HEK293 (cell line): ENCODE results near the gene HTRA2.

Experiments used
- CTCF ChIA-PET: fragments of 350-600 bp; formaldehyde crosslinking; extraction: SDS; loops from one replicate; lab custom pipeline; 2021; ENCODE audit warnings: antibody characterized with exemption; lab: Yijun Ruan, JAX
- POLR2A ChIA-PET: fragments of 300-600 bp; formaldehyde crosslinking; extraction: SDS; loops from one replicate; lab custom pipeline; 2020; ENCODE audit warnings: antibody characterized with exemption, inconsistent platforms; lab: Yijun Ruan, JAX
- H3K27ac ChIP-seq: fragments of 200-500 bp; sonication (Bioruptor generic); 2 replicates; pipeline ENCODE4 v1.5.1; 2014; ENCODE audit warnings: low read depth, low read length, control low read depth, inconsistent platforms; ENCODE audit errors: extremely low read depth
- H3K36me3 ChIP-seq, 2 experiments: fragments of 200-500 bp in 1 of 2; sonication (Bioruptor generic) in 1 of 2; 1 replicate in 1 of 2; 2 replicates in 1 of 2; pipeline ENCODE4 v1.5.1; 2014 to 2017; ENCODE audit warnings: inconsistent platforms in 2 of 2, low read length in 2 of 2; ENCODE audit not compliant: control insufficient read depth in 2 of 2, insufficient read depth in 1 of 2
- H3K4me1 ChIP-seq: fragments of 200-500 bp; sonication (Bioruptor generic); 2 replicates; pipeline ENCODE4 v1.5.1; 2014; ENCODE audit warnings: mild to moderate bottlenecking, low read length, inconsistent platforms; ENCODE audit not compliant: control insufficient read depth, insufficient read depth
- H3K4me3 ChIP-seq: 2 replicates; pipeline ENCODE4 v1.5.1; 2011; ENCODE audit warnings: low read depth, mild to moderate bottlenecking, control low read depth, low read length, moderate library complexity
- H3K9me3 ChIP-seq: fragments of 200-500 bp; sonication (Bioruptor generic); 2 replicates; pipeline ENCODE4 v1.5.1; 2014; ENCODE audit warnings: low read depth, low read length, inconsistent platforms; ENCODE audit not compliant: control insufficient read depth, insufficient read depth
- KLF1 ChIP-seq: fragments of 450-650 bp; formaldehyde crosslinking; IDR thresholded peaks from 2 replicates; pipeline ENCODE4 v1.5.1; 2016; ENCODE audit warnings: missing biosample characterization, missing genetic modification characterization
- KLF10 ChIP-seq: fragments of 450-650 bp; IDR thresholded peaks from 2 replicates; pipeline ENCODE4 v1.5.1; 2018; ENCODE audit warnings: missing biosample characterization, mild to moderate bottlenecking, missing genetic modification characterization
- KLF8 ChIP-seq: fragments of 450-650 bp; formaldehyde crosslinking; IDR thresholded peaks from 2 replicates; pipeline ENCODE4 v1.5.1; 2016; ENCODE audit warnings: missing biosample characterization, missing genetic modification characterization
- MEIS1 ChIP-seq: sonication (generic); formaldehyde crosslinking; IDR thresholded peaks from 2 replicates; pipeline ENCODE4 v1.8.1; 2022; ENCODE audit warnings: missing genetic modification reagents, mild to moderate bottlenecking, borderline replicate concordance
- ZEB2 ChIP-seq: fragments of 450-650 bp; formaldehyde crosslinking; IDR thresholded peaks from 2 replicates; pipeline ENCODE4 v1.5.1; 2016; ENCODE audit warnings: missing biosample characterization, missing genetic modification characterization
- ZNF529 ChIP-seq: fragments of 450-650 bp; formaldehyde crosslinking; IDR thresholded peaks from 2 replicates; pipeline ENCODE4 v1.5.1; 2017; ENCODE audit warnings: missing genetic modification characterization, missing biosample characterization; ENCODE audit not compliant: insufficient replicate concordance
- TF ChIP-seq, protein P1 (sequence below): fragments of 450-650 bp; formaldehyde crosslinking; IDR thresholded peaks from 2 replicates; pipeline ENCODE4 v1.5.1; 2016; ENCODE audit warnings: missing biosample characterization, missing genetic modification characterization
- TF ChIP-seq, protein P2 (sequence below): fragments of 450-650 bp; formaldehyde crosslinking; IDR thresholded peaks from 2 replicates; pipeline ENCODE4 v1.5.1; 2016; ENCODE audit warnings: missing biosample characterization, missing genetic modification characterization
- TF ChIP-seq, protein P3 (sequence below): fragments of 450-650 bp; formaldehyde crosslinking; IDR thresholded peaks from 2 replicates; pipeline ENCODE4 v1.5.1; 2016; ENCODE audit warnings: missing biosample characterization, missing genetic modification characterization
- TF ChIP-seq, protein P4 (sequence below): fragments of 450-650 bp; formaldehyde crosslinking; optimal IDR thresholded peaks from 2 replicates; pipeline ENCODE3; 2016; ENCODE audit warnings: missing biosample characterization, mild to moderate bottlenecking, missing genetic modification characterization
- TF ChIP-seq, protein P5 (sequence below): fragments of 450-650 bp; formaldehyde crosslinking; IDR thresholded peaks from 2 replicates; pipeline ENCODE4 v1.5.1; 2016; ENCODE audit warnings: missing biosample characterization, missing genetic modification characterization
- TF ChIP-seq, protein P6 (sequence below): fragments of 450-650 bp; formaldehyde crosslinking; IDR thresholded peaks from 2 replicates; pipeline ENCODE4 v1.5.1; 2016; ENCODE audit warnings: missing biosample characterization, missing genetic modification characterization
- TF ChIP-seq, protein P7 (sequence below): fragments of 450-650 bp; formaldehyde crosslinking; IDR thresholded peaks from 2 replicates; pipeline ENCODE4 v1.5.1; 2016; ENCODE audit warnings: missing biosample characterization, missing genetic modification characterization
- TF ChIP-seq, protein P8 (sequence below): fragments of 450-650 bp; formaldehyde crosslinking; IDR thresholded peaks from 2 replicates; pipeline ENCODE4 v1.5.1; 2016; ENCODE audit warnings: missing biosample characterization, missing genetic modification characterization

The HTRA2 gene

DNA sequence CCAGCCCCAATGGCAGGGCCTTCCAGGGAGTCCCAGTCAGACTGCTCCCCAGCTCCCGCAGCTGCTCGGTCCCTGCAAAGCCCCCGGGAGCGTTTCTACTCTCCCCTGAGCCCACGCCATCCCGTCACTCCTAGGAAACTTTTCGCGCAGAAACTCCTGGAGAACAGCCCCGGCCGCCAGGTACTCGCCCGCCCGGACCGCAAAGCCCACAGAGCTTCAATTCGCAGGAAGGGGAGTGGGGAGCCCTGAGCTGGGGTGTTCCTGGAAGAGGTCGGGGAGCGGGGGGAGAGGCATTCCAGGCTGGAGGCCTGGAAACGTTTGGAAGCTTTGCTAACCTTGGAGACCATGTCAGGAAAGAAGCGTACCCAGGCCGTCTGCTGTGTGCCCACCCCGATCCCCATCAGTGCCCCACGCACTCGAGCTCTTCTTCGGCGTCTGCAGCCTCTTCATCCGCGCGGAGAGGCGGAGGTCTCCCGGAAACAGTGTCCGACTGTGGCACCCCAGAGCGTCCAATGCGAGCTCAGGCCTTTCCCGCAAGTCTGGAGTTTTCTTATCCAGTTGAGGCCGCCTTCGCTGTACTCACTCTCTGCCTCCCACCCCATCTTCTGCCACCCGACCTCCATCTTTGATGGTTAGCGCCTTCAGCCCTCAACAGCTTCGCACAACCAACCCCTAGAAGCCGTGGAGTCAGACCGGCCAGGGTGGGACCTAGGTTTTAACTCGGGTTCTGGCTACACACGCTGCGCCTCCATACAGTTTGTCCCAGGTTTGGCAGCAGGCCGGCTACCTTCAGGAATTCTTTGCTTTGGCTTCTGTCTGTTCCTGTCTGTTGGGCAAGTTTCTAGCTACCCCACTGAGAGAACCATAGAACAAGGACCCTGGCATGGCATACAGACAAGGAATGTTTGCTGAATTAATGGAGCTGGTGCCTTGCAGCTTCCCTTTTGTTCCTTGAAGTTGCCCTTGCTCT is 25.9 kb upstream of the HTRA2 start (continued):
- TF ChIP-seq, protein P1, sequence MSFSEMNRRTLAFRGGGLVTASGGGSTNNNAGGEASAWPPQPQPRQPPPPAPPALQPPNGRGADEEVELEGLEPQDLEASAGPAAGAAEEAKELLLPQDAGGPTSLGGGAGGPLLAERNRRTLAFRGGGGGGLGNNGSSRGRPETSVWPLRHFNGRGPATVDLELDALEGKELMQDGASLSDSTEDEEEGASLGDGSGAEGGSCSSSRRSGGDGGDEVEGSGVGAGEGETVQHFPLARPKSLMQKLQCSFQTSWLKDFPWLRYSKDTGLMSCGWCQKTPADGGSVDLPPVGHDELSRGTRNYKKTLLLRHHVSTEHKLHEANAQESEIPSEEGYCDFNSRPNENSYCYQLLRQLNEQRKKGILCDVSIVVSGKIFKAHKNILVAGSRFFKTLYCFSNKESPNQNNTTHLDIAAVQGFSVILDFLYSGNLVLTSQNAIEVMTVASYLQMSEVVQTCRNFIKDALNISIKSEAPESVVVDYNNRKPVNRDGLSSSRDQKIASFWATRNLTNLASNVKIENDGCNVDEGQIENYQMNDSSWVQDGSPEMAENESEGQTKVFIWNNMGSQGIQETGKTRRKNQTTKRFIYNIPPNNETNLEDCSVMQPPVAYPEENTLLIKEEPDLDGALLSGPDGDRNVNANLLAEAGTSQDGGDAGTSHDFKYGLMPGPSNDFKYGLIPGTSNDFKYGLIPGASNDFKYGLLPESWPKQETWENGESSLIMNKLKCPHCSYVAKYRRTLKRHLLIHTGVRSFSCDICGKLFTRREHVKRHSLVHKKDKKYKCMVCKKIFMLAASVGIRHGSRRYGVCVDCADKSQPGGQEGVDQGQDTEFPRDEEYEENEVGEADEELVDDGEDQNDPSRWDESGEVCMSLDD (tag by site-specific recombination): no peak
- TF ChIP-seq, protein P2, sequence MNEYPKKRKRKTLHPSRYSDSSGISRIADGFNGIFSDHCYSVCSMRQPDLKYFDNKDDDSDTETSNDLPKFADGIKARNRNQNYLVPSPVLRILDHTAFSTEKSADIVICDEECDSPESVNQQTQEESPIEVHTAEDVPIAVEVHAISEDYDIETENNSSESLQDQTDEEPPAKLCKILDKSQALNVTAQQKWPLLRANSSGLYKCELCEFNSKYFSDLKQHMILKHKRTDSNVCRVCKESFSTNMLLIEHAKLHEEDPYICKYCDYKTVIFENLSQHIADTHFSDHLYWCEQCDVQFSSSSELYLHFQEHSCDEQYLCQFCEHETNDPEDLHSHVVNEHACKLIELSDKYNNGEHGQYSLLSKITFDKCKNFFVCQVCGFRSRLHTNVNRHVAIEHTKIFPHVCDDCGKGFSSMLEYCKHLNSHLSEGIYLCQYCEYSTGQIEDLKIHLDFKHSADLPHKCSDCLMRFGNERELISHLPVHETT (tag by site-specific recombination): no peak
- TF ChIP-seq KLF8 (tag by site-specific recombination): no peak
- TF ChIP-seq, protein P3, sequence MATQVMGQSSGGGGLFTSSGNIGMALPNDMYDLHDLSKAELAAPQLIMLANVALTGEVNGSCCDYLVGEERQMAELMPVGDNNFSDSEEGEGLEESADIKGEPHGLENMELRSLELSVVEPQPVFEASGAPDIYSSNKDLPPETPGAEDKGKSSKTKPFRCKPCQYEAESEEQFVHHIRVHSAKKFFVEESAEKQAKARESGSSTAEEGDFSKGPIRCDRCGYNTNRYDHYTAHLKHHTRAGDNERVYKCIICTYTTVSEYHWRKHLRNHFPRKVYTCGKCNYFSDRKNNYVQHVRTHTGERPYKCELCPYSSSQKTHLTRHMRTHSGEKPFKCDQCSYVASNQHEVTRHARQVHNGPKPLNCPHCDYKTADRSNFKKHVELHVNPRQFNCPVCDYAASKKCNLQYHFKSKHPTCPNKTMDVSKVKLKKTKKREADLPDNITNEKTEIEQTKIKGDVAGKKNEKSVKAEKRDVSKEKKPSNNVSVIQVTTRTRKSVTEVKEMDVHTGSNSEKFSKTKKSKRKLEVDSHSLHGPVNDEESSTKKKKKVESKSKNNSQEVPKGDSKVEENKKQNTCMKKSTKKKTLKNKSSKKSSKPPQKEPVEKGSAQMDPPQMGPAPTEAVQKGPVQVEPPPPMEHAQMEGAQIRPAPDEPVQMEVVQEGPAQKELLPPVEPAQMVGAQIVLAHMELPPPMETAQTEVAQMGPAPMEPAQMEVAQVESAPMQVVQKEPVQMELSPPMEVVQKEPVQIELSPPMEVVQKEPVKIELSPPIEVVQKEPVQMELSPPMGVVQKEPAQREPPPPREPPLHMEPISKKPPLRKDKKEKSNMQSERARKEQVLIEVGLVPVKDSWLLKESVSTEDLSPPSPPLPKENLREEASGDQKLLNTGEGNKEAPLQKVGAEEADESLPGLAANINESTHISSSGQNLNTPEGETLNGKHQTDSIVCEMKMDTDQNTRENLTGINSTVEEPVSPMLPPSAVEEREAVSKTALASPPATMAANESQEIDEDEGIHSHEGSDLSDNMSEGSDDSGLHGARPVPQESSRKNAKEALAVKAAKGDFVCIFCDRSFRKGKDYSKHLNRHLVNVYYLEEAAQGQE (tag by site-specific recombination): no peak

DNA sequence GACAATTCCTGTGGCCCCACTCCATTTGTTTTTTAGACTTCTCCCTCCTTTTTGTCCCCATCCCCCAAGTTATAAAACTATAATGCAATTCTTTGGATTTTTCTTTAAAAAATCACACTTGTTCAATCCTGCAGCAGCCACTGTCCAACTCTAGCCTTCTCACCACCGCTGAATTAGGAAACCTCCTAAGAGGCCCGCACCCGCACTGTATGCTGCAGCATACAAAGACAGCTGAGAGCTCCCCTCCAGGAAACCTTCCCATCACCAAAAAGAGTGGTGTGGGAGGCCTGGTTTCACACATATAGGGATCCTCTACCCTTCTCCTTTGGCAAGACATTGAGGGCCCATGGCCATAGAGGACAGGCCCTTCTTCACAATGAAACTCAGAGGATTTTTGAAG is 25.1 kb upstream of the HTRA2 start:
- POLR2A ChIA-PET: interaction anchor here (1.8 to 3.1 kb wide), 3 partner anchors 22 to 46 kb away, joined by 6 to 16 read pairs (median 12); partner anchors contain the start of genes AUP1, DQX1, HTRA2 and WBP1

DNA sequence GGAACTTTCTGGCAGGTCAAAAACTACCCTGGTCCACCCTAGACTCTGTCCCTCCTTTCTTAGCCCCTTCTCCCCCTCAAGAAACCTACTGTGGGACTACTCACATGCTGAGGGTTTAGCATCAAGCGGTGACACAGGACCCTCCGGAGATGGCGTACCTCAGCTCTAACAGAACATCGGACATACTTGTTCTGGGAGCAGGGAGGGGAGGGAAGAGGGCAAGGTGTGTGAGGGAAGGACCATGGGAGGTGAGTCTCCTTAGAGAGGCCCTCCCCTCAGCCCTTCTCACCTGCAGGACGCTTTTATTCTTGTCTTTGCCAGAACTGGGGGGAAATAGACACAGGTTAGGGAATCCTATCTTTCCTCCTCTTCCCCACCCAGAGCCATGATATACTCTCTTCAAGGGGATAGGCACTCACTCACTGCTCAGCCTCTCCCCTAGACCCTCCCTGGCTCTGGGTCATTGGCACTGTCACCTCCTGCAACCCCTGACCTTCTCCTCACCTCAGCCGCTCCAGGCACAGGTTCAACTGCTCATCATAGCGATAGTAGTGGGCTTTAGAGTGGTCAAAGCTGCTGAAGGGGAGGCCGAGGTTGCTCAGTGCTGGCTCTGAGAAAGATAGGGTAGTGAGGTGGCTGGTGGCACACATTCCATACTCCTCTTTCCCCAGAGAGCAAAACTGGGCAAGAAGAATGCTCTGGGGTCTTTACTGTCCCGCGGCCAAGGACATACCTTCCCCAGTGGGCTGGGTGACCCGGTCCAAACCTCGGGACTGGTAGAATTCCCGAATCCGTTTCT is 24.1 kb upstream of the HTRA2 start:
- Histone ChIP-seq H3K27ac (no peak overlapping the region), H3K36me3 (peaks cover 4 to 20% of the 10 kb centered on the region in 2 experiments; a peak in 2 of 3 replicates), H3K4me1 (peaks cover 4% of the 10 kb centered on the region; the same call in 1 of the 2 replicates), H3K9me3 (no peaks in the 10 kb centered on the region), H3K4me3 (no peak overlapping the region)
- ChIA-PET POLR2A (interaction anchor here (3.1 to 3.3 kb wide), 2 partner anchors 21 to 24 kb away, joined by 12 to 18 read pairs; partner anchors contain the start of genes AUP1, DQX1 and HTRA2), CTCF (interaction anchor here (0.8 to 2.8 kb wide), 5 partner anchors 12 to 82 kb away, joined by 3 to 13 read pairs (median 4); partner anchors contain the start of genes CCDC142, DQX1 and TTC31)
- TF ChIP-seq ZEB2 (tag by site-specific recombination) (no peak), ZNF529 (tag by site-specific recombination) (no peak)
- TF ChIP-seq, protein P4, sequence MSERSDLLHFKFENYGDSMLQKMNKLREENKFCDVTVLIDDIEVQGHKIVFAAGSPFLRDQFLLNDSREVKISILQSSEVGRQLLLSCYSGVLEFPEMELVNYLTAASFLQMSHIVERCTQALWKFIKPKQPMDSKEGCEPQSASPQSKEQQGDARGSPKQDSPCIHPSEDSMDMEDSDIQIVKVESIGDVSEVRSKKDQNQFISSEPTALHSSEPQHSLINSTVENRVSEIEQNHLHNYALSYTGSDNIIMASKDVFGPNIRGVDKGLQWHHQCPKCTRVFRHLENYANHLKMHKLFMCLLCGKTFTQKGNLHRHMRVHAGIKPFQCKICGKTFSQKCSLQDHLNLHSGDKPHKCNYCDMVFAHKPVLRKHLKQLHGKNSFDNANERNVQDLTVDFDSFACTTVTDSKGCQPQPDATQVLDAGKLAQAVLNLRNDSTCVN: no peak
- TF ChIP-seq, protein P5, sequence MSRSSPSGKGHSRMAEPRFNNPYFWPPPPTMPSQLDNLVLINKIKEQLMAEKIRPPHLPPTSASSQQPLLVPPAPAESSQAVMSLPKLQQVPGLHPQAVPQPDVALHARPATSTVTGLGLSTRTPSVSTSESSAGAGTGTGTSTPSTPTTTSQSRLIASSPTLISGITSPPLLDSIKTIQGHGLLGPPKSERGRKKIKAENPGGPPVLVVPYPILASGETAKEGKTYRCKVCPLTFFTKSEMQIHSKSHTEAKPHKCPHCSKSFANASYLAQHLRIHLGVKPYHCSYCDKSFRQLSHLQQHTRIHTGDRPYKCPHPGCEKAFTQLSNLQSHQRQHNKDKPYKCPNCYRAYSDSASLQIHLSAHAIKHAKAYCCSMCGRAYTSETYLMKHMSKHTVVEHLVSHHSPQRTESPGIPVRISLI (tag by site-specific recombination): no peak
- TF ChIP-seq, protein P6, sequence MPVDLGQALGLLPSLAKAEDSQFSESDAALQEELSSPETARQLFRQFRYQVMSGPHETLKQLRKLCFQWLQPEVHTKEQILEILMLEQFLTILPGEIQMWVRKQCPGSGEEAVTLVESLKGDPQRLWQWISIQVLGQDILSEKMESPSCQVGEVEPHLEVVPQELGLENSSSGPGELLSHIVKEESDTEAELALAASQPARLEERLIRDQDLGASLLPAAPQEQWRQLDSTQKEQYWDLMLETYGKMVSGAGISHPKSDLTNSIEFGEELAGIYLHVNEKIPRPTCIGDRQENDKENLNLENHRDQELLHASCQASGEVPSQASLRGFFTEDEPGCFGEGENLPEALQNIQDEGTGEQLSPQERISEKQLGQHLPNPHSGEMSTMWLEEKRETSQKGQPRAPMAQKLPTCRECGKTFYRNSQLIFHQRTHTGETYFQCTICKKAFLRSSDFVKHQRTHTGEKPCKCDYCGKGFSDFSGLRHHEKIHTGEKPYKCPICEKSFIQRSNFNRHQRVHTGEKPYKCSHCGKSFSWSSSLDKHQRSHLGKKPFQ: no peak
- TF ChIP-seq, protein P7, sequence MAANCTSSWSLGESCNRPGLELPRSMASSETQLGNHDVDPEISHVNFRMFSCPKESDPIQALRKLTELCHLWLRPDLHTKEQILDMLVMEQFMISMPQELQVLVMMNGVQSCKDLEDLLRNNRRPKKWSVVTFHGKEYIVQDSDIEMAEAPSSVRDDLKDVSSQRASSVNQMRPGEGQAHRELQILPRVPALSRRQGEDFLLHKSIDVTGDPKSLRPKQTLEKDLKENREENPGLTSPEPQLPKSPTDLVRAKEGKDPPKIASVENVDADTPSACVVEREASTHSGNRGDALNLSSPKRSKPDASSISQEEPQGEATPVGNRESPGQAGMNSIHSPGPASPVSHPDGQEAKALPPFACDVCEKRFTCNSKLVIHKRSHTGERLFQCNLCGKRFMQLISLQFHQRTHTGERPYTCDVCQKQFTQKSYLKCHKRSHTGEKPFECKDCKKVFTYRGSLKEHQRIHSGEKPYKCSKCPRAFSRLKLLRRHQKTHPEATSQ (tag by site-specific recombination): no peak

More for the DNA sequence above, 25.1 kb upstream of the HTRA2 start:
- H3K36me3 ChIP-seq: peaks cover 4 to 20% of the 10 kb centered on the region in 2 experiments; a peak in 2 of 3 replicates
- no peak overlapping the region for H3K27ac ChIP-seq
- no peak overlapping the region for H3K4me3 ChIP-seq
- peaks cover 4% of the 10 kb centered on the region; the same call in 1 of the 2 replicates for H3K4me1 ChIP-seq
- CTCF ChIA-PET: interaction anchor here (1.0 to 2.8 kb wide), 3 partner anchors 15 to 81 kb away, joined by 3 to 13 read pairs (median 6); partner anchors contain the start of genes CCDC142 and TTC31
- no peaks in the 10 kb centered on the region for H3K9me3 ChIP-seq
- TF ChIP-seq, protein P8, sequence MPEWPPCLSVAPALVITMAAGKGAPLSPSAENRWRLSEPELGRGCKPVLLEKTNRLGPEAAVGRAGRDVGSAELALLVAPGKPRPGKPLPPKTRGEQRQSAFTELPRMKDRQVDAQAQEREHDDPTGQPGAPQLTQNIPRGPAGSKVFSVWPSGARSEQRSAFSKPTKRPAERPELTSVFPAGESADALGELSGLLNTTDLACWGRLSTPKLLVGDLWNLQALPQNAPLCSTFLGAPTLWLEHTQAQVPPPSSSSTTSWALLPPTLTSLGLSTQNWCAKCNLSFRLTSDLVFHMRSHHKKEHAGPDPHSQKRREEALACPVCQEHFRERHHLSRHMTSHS (tag by site-specific recombination): no peak
- TF ChIP-seq MEIS1 (CRISPR knock-in tag) (no peak), KLF10 (tag by site-specific recombination) (no peak), KLF1 (tag by site-specific recombination) (no peak)
